HCT116 (cell line): ENCODE measurements around the gene SETD5.

Experiments
- EZH2 ChIP-seq: fragments of 200-600 bp; sonication (generic); IDR thresholded peaks from 2 replicates; pipeline ENCODE4 v1.6.1; 2017; ENCODE audit warnings: antibody characterized with exemption, mixed run types
- JUND ChIP-seq: IDR thresholded peaks from 2 replicates; pipeline ENCODE4 v1.6.1; 2012
- POLR2A ChIP-seq: IDR thresholded peaks from 2 replicates; pipeline ENCODE4 v1.7.0; 2011; ENCODE audit warnings: borderline replicate concordance; ENCODE audit not compliant: insufficient read depth, insufficient read length; ENCODE audit errors: extremely low read depth
- REST ChIP-seq: IDR thresholded peaks from 2 replicates; pipeline ENCODE4 v1.6.1; 2012; ENCODE audit warnings: low read depth
- SP1 ChIP-seq: IDR thresholded peaks from 2 replicates; pipeline ENCODE4 v1.6.1; 2012; ENCODE audit warnings: low read depth
- ZFX ChIP-seq: fragments of 450-650 bp; IDR thresholded peaks from 2 replicates; pipeline ENCODE4 v1.6.1; 2017
- ZNF274 ChIP-seq: fragments of 200-500 bp; sonication (Bioruptor generic); IDR thresholded peaks from 2 replicates; pipeline ENCODE4 v1.6.1; 2014; ENCODE audit warnings: mild to moderate bottlenecking, low read depth, low read length, inconsistent platforms
- TF ChIP-seq, protein P1 (sequence below), 3 experiments: fragments of 200-600 bp in 1 of 3; sonication (generic) in 1 of 3; IDR thresholded peaks in 2 of 3; conservative IDR thresholded peaks in 1 of 3; 2 replicates each; pipeline ENCODE4 v1.5.1; 2012 to 2017; ENCODE audit warnings: low read depth in 2 of 3, low read length in 2 of 3, antibody characterized with exemption in 1 of 3, borderline replicate concordance in 1 of 3, control low read depth in 1 of 3, mild to moderate bottlenecking in 1 of 3, mixed read lengths in 1 of 3, mixed run types in 1 of 3, moderate library complexity in 1 of 3; ENCODE audit not compliant: insufficient read depth in 1 of 3

- TF ChIP-seq EZH2 = no peak
- TF ChIP-seq SP1 = no peak
- no peak for TF ChIP-seq POLR2A
- no peak for TF ChIP-seq ZNF274
- TF ChIP-seq, protein P1, sequence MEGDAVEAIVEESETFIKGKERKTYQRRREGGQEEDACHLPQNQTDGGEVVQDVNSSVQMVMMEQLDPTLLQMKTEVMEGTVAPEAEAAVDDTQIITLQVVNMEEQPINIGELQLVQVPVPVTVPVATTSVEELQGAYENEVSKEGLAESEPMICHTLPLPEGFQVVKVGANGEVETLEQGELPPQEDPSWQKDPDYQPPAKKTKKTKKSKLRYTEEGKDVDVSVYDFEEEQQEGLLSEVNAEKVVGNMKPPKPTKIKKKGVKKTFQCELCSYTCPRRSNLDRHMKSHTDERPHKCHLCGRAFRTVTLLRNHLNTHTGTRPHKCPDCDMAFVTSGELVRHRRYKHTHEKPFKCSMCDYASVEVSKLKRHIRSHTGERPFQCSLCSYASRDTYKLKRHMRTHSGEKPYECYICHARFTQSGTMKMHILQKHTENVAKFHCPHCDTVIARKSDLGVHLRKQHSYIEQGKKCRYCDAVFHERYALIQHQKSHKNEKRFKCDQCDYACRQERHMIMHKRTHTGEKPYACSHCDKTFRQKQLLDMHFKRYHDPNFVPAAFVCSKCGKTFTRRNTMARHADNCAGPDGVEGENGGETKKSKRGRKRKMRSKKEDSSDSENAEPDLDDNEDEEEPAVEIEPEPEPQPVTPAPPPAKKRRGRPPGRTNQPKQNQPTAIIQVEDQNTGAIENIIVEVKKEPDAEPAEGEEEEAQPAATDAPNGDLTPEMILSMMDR (IDR thresholded peaks at IDR 0.05 in 2 of 3, conservative IDR thresholded peaks at IDR 0.05 in 1 of 3; ENCODE audit: borderline replicate concordance in 1 of 3, insufficient read depth in 1 of 3, low read depth in 2 of 3, low read length in 2 of 3) = no peak
- no peak for TF ChIP-seq JUND
- no peak for TF ChIP-seq ZFX
- no peak for TF ChIP-seq REST
Observed at GRCh38 chr3:9525078-9525477, 127.7 kb downstream of the SETD5 start.
